Brain microvascular endothelial cell (primary cell): ENCODE measurements around the gene ROBO4.

ENCODE experiments used
- DNase-seq: peaks from one replicate; pipeline ENCODE4 v3.0.0-alpha.2; 2020
- H3K27ac ChIP-seq: fragments of 250-450 bp; sonication (Bioruptor Pico); 2 replicates; pipeline ENCODE4 v1.5.1; 2020; ENCODE audit warnings: mild to moderate bottlenecking, moderate library complexity
- H3K27me3 ChIP-seq: fragments of 250-450 bp; sonication (Bioruptor Pico); replicated peaks from 2 replicates; pipeline ENCODE4 v1.5.1; 2020; ENCODE audit warnings: mild to moderate bottlenecking
- H3K36me3 ChIP-seq: fragments of 250-450 bp; sonication (Bioruptor Pico); replicated peaks from 2 replicates; pipeline ENCODE4 v1.5.1; 2020; ENCODE audit warnings: mild to moderate bottlenecking
- H3K4me3 ChIP-seq: 2 replicates; pipeline ENCODE4 v1.5.1; 2011; ENCODE audit warnings: low read depth, mild to moderate bottlenecking, control low read depth, low read length, moderate library complexity
- CTCF ChIP-seq: IDR thresholded peaks from 2 replicates; pipeline ENCODE4 v1.5.1; 2011; ENCODE audit warnings: low read depth, mild to moderate bottlenecking, moderate library complexity, low read length, control low read depth, inconsistent platforms; ENCODE audit errors: missing control alignments
- in situ Hi-C: cut with HindIII; loops from 2 replicates; pipeline ENCODE4 v1.10.0; 2017; ENCODE audit warnings: low sequenced_read_pairs, low pct_ligation_motif_present

Gene ROBO4

GRCh38 chr11:124899383-124900145, 1.9 kb upstream of the ROBO4 start:
- Histone ChIP-seq H3K4me3 (no peak overlapping the region), H3K36me3 (no peaks in the 10 kb centered on the region), H3K27ac (peak overlapping the region; percentile 81), H3K27me3 (no peaks in the 10 kb centered on the region)
- TF ChIP-seq CTCF, result peak; percentile 57
- in situ Hi-C loops, result no loop called here
- DNase-seq, result no peak

- no peak for DNase-seq
- in situ Hi-C loops, result no loop called here
- peak overlapping the region; percentile 81 for H3K27ac ChIP-seq
- TF ChIP-seq CTCF, result no peak
- H3K36me3 ChIP-seq, result no peaks in the 10 kb centered on the region
- H3K27me3 ChIP-seq, result no peaks in the 10 kb centered on the region
- no peak overlapping the region for H3K4me3 ChIP-seq
Observed at GRCh38 chr11:124898711-124899110, 1.0 kb upstream of the ROBO4 start.

DNA sequence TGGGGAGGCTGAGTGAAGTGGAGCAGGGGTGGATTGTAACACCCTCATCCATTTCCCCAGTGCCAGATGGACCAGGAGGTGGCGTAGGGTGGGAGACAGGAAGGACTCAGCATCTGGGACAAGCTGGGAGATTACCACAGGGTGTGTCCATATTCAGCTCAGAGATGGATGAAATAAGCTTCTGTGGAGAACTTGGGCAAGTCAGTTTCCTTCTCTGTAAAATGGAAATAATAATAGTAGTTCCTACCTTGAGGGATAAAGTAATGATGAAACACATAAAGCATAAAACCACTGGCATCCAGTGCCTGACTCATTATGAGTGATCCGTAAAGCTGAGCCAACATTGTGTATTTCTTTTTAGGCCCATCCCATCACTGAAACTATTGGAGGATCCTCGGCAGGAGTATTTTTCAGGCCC, 607 bp upstream of the ROBO4 start:
- Histone ChIP-seq H3K36me3 (no peaks in the 10 kb centered on the region), H3K4me3 (no peak overlapping the region), H3K27ac (peak overlapping the region; percentile 81), H3K27me3 (no peaks in the 10 kb centered on the region)
- peak; percentile 91 for DNase-seq
- TF ChIP-seq CTCF, result peak; percentile 50
- in situ Hi-C loops, result no loop called here

- no peaks in the 10 kb centered on the region for H3K36me3 ChIP-seq
- in situ Hi-C loops, result no loop called here
- H3K27me3 ChIP-seq, result no peaks in the 10 kb centered on the region
- H3K27ac ChIP-seq, result no peak overlapping the region
- TF ChIP-seq CTCF, result no peak
- no peak for DNase-seq
- no peak overlapping the region for H3K4me3 ChIP-seq
Observed at GRCh38 chr11:124896821-124897391, 759 bp downstream of the ROBO4 start.

- H3K4me3 ChIP-seq, result no peak overlapping the region
- no peak for TF ChIP-seq CTCF
- H3K36me3 ChIP-seq, result no peaks in the 10 kb centered on the region
- in situ Hi-C loops, result no loop called here
- H3K27me3 ChIP-seq, result no peaks in the 10 kb centered on the region
- no peak for DNase-seq
- no peak overlapping the region for H3K27ac ChIP-seq
Observed at GRCh38 chr11:124896071-124896750, 1.5 kb downstream of the ROBO4 start.
